WERI-Rb-1 (cell line): Measurements from ENCODE around the gene WBP1L.
A peak's percentile ranks its signal among the peaks of the same experiment; 100 is the strongest.

Source experiments
- DNase-seq: peaks from one replicate; pipeline ENCODE4 v3.0.0-alpha.2; 2020
- H3K27ac ChIP-seq: fragments of 250-450 bp; sonication (Bioruptor Pico); 2 replicates; pipeline ENCODE4 v1.5.1; 2020; ENCODE audit warnings: mild to moderate bottlenecking, moderate library complexity
- H3K27me3 ChIP-seq: fragments of 250-450 bp; sonication (Bioruptor Pico); 2 replicates; pipeline ENCODE4 v1.5.1; 2021; ENCODE audit warnings: mild to moderate bottlenecking, low read depth, moderate library complexity; ENCODE audit not compliant: insufficient read depth, severe bottlenecking
- H3K36me3 ChIP-seq: fragments of 250-450 bp; sonication (Bioruptor Pico); 2 replicates; pipeline ENCODE4 v1.5.1; 2020; ENCODE audit warnings: mild to moderate bottlenecking, moderate library complexity
- H3K4me3 ChIP-seq: 2 replicates; pipeline ENCODE4 v1.5.1; 2011; ENCODE audit warnings: low read depth, mild to moderate bottlenecking, control low read depth, low read length
- H3K9me3 ChIP-seq: fragments of 250-450 bp; sonication (Bioruptor Pico); 2 replicates; pipeline ENCODE4 v1.5.1; 2021; ENCODE audit warnings: mild to moderate bottlenecking, moderate library complexity; ENCODE audit not compliant: severe bottlenecking
- TF ChIP-seq, protein P1 (sequence below): IDR thresholded peaks from 2 replicates; pipeline ENCODE4 v1.5.1; 2011; ENCODE audit warnings: low read depth, mild to moderate bottlenecking, control low read depth, inconsistent platforms, low read length

Gene WBP1L

DNA sequence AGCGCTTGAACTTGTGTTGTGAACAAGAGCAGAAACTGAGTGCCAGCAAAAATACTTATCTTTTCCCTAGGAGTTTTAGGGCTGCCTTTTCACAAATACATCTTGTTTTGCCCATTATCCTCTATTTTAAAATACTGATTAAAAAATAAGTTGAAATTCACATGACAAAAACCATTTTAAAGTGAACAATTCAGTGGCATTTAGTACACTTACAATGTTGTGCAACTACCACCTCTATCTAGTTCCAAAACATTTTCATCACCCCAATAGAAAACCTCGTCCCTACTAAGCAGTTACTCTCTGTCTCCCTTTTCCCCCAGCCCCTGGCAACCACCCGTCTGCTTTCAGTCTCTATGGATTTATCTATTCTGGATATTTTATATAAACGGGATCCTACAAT is 1.4 kb downstream of the WBP1L start:
- Histone ChIP-seq H3K27me3 (no peaks in the 10 kb centered on the region), H3K27ac (no peak overlapping the region), H3K36me3 (no peaks in the 10 kb centered on the region), H3K9me3 (no peaks in the 10 kb centered on the region), H3K4me3 (no peak overlapping the region)
- TF ChIP-seq, protein P1, sequence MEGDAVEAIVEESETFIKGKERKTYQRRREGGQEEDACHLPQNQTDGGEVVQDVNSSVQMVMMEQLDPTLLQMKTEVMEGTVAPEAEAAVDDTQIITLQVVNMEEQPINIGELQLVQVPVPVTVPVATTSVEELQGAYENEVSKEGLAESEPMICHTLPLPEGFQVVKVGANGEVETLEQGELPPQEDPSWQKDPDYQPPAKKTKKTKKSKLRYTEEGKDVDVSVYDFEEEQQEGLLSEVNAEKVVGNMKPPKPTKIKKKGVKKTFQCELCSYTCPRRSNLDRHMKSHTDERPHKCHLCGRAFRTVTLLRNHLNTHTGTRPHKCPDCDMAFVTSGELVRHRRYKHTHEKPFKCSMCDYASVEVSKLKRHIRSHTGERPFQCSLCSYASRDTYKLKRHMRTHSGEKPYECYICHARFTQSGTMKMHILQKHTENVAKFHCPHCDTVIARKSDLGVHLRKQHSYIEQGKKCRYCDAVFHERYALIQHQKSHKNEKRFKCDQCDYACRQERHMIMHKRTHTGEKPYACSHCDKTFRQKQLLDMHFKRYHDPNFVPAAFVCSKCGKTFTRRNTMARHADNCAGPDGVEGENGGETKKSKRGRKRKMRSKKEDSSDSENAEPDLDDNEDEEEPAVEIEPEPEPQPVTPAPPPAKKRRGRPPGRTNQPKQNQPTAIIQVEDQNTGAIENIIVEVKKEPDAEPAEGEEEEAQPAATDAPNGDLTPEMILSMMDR = no peak
- DNase-seq = no peak

GRCh38 chr10:102752266-102752930 is 8.7 kb downstream of the WBP1L start:
- TF ChIP-seq, protein P1 = no peak
- H3K27ac ChIP-seq = no peak overlapping the region
- no peak overlapping the region for H3K4me3 ChIP-seq
- H3K9me3 ChIP-seq = no peaks in the 10 kb centered on the region
- H3K36me3 ChIP-seq = no peaks in the 10 kb centered on the region
- no peaks in the 10 kb centered on the region for H3K27me3 ChIP-seq
- no peak for DNase-seq

GRCh38 chr10:102752934-102753664 is 9.4 kb downstream of the WBP1L start:
- no peak overlapping the region for H3K4me3 ChIP-seq
- H3K27ac ChIP-seq = no peak overlapping the region
- no peaks in the 10 kb centered on the region for H3K36me3 ChIP-seq
- DNase-seq = peak; percentile 50
- no peaks in the 10 kb centered on the region for H3K27me3 ChIP-seq
- no peaks in the 10 kb centered on the region for H3K9me3 ChIP-seq
- TF ChIP-seq, protein P1 = peak; percentile 63

GRCh38 chr10:102753718-102754117 is 10.0 kb downstream of the WBP1L start:
- Histone ChIP-seq H3K27ac (no peak overlapping the region), H3K4me3 (no peak overlapping the region), H3K36me3 (no peaks in the 10 kb centered on the region), H3K27me3 (no peaks in the 10 kb centered on the region), H3K9me3 (no peaks in the 10 kb centered on the region)
- DNase-seq = no peak
- TF ChIP-seq, protein P1 = no peak

DNA sequence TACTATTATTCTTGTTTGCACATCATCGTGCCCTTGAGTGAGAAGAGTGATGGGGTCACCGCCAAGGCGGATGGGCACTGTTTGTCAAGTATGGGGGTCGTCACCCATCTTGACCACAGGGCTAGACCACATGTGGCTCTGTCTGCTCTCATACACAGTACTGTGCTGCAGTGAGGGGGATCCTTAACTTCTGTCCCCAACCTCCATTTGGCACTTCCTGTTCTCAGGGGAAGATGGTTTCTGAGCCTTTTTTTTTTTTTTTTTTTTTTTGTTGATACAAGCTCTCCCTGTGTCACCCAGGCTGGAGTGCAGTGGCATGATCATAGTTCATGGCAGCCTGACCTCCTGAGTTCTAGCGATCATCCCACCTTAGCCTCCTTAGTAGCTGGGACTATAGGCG is 13.6 kb downstream of the WBP1L start:
- Histone ChIP-seq H3K27ac (no peak overlapping the region), H3K9me3 (no peaks in the 10 kb centered on the region), H3K4me3 (no peak overlapping the region), H3K27me3 (no peaks in the 10 kb centered on the region), H3K36me3 (no peaks in the 10 kb centered on the region)
- TF ChIP-seq, protein P1 = no peak
- DNase-seq = no peak
